NK-92 (cell line): ENCODE measurements around the gene TACC2.

ENCODE experiments used
- DNase-seq: peaks from one replicate; lab custom pipeline; 2025; ENCODE audit not compliant: unreplicated experiment; lab: John Stamatoyannopoulos, UW

TACC2 gene

DNA sequence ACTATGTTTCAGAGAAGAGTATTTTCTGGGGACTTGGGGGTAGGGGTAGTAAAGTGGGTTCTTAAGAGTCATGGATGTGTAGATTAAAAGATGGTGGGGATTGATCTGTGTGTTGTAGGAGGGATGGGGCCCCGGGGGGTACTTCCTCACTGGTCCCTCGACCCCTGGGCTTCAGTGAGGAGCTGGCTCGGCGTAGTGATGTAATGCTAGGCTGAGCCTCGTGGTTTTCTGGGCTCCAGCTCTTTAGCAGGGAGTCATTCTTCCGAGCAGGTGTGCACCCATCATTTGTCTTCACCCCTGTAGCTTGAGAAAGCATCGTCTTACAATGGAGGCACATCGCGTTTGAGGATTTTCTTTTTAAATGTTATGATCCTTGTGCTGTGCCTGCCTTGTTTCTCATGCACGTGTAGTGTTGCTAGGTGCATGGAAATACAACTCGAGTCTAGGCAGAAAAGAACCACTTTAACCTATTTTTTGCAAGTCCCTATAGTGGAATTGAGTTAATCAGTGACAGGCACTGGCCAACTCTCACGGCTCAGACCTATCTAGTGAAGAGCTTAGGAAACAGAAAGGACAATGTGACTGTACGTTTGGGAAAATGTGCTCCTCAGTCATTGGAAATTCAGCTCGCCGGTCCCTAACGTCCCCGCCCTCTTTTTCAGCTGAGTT, 176.0 kb downstream of the TACC2 start:
- DNase-seq = no peak

DNA sequence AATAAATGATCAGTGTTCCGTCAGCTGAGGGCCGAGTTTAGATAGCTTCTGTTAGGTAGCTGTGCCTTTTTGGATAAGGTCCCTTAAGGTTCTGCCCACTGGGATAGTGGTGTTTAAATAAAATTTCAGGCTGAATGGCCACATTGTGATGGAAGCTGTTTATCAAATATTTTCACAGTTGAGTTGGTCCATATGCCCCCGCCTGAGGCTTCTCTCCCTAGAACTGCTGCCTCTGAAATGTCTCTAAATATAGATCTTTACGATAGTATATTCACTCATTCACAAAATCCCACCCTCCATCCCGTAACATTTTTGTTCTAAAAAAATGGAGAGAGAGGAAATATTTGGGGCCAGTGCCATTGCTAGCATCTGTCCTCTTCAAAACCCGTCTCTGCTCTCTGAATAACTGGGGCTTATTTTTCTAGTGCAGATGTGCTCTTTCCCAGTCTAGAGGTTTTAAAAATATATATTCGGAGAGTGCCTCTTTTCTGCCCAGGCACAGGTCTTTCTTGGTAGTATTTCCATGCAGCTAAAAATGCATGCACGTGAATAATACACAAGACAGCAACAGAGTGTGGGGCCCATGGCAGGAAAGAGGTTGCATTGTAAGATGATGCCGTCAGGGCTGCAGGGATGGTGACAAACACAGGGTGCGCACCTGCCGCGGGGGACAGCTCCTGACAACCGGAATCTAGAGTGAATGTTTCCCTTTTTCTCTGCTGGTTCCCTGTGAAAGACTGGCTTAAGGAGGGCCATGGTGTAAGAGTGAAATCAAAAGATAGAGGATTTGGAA, 176.7 kb downstream of the TACC2 start:
- no peak for DNase-seq

DNA sequence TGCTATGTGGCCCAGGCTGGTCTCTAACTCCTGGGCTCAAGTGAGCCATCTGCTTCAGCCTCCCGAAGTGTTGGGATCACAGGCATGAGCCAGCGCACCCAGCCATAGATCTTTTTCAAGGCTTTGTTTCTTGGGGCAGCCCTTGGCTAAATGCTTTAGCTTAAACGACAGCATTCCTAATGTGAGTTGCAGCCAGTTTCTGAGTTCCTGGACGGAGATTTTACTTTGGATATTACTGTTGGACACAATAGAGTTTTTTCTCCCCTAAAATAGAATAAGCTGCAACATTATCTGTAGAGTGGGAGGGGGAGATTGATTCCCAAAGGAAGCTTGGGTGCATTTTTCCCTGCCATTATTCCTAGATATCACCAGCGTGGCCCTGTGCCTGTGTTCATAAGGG, 179.1 kb downstream of the TACC2 start:
- DNase-seq = no peak

DNA sequence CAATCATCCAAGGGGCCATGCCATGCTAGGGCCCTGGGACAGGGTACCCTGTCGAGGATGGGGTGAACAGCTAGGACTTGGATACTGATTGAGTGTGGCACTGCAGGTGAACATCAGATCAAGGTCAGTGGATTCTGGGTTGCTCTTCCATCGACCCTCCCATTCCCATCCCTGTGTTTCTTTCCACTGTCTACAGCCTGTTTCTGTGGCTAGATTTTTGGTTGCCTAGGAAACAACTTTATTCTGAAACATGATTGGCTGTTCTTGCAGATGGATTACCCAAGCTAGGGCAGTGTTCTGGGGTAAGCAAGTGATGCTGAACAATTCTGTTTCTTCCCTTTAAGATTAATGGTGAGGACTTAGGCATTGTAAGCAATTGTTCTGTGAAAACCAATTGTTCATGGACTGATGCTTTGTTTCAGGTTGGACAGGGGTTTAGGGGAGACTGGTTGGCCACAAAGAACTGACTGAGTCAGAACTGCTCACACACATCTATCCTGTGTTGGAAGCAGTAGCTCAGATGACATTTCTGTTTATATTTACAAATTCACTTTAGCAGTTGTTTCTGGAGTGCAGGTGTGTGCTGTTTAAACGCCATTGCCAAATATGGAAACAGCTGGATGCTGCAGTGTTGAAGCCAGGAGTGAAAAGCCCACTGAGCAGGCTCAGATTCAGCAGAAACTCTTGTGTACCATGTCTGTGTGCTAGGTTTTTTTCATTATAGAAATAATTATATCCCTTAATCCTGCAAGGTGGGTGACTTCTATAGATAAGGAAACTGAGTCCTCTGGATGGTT, 179.8 kb downstream of the TACC2 start:
- DNase-seq = no peak

DNA sequence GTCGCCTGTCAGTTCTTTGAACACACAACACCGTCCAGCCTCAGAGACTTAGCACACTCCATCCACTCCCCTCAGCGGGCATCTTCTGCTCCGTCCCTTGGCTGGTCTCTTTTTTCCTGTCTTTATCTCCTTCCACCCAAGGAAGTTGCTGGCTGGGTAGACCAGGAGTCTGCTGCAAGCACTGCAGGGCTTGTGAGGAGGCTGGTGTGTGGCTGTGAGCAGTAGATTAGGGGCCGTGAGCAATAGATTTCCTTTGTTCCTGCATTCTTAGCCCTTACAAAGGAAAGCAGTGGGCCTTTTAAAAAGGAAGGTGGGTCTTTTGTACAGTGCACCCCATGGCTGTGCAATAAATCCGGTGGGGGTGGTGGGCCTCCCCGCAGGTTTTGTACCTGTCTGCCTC, 181.8 kb downstream of the TACC2 start:
- DNase-seq = no peak

DNA sequence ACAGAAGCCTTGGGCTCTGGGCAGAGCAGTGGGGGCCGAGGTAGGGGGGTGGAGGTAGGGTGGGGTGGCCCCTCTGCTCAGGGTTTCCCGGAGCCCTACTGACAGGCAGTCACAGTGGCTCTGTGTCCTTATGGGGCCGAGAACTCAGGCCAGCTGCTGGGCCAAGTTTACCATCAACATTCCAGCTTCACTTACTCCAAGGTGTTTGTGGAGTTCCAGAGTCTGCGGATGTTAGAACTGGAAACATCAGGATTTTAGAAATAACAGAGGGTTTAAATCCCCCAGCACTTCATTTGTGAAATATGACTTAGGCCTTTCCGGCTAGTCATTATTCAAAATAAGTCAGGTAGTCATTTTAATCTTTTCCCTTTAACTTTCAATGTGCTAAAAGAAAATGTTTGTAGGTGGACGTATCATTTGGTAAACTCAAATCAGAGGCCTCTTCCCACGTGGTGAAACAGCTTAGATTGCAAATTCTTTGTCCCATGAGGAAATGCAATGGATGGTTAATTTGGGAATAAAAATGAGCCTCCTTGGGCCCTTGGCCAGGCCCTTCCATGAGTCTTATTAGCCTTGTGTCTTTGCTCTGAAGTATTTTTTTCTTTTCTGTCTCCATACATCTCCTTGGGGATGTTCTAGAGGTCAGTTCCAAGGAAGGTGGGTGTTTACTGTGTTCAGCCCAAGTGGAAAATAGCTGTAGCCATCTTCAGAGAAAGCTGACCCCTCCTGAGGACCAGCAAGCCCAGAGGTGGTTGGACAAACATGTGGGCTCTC, 182.5 kb downstream of the TACC2 start:
- no peak for DNase-seq

DNA sequence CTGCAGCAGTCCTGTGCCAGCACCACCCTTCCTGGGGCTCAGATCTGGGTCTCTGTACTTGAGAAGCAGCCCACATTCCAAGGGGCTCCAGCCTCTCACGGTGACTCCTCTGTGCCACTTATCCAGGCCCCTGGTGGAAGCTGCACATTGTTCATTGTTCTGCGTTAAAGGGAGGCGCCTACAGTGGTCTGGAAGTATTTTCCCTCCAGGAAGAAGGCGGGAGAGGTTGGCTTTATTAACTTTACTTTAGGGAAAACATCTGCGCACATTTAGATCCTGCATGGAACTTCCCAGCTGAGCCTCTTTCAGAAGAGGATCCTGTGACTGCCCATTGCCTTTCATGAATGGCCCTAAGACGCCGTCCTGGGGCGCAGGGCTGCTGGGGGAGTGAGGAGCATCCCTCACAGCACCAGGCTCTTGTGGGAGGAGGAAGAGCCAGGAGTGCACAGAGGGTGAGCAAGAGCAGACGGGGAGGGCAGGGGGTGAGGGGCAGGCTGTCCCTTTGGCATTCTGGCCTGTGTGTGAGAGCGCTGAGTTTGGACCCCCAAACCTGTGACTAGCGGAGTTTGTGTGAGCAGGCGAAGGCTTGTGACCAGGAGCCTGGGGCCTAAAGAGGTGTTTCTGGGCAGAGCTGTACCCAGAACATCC, 183.5 kb downstream of the TACC2 start:
- DNase-seq = no peak

DNA sequence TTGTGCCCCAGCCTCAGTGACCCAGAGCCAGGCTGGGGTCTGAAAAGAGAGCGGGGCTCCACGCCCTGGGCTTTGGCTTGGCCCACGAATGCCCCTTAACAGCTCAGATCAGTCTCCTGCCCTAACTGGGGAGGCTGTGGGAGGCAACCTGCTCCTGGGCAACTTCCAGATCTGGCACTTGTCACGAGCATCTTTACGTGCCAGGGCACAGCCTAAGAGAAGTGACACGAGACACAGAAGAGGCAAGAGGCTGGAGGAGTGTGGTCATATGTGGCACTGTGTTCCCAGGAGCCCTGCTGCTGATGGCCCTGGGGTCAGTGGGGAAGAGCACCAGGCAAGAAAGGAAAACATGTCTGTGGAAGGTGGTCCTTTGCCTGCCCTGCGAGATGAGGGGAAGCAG, 184.4 kb downstream of the TACC2 start:
- DNase-seq = no peak

DNA sequence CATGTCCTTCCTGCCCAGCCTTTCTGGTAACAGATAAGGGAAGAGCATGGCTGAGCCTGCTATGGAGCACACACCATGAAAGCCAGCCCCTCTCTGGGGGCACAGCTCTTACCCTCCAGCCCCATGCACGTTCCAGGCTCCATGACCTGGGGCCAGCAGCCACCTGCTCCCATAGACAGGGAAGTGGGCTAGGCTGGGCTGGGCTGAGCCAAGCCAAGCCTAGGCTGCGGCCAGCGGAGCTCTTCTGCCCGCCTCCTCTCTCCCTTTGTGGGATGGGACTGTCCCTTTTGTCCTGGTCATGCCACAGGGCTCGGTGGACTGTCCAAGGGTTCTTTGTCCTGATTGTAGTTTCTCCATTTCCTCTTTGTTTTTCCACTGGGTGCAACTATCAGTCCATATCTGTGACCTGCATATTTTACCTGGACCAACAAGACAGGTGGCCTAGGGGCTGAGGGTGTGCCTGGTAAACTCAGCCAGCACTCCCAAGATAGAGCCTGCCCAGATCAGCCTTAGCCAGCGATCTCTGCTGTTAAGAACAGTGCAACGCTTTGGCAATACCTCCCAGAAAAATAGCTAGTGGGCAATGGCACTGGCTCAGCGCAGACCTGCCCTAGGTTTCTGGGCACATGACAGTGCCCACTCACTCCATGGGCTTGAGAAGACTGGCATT, 184.9 kb downstream of the TACC2 start:
- no peak for DNase-seq

DNA sequence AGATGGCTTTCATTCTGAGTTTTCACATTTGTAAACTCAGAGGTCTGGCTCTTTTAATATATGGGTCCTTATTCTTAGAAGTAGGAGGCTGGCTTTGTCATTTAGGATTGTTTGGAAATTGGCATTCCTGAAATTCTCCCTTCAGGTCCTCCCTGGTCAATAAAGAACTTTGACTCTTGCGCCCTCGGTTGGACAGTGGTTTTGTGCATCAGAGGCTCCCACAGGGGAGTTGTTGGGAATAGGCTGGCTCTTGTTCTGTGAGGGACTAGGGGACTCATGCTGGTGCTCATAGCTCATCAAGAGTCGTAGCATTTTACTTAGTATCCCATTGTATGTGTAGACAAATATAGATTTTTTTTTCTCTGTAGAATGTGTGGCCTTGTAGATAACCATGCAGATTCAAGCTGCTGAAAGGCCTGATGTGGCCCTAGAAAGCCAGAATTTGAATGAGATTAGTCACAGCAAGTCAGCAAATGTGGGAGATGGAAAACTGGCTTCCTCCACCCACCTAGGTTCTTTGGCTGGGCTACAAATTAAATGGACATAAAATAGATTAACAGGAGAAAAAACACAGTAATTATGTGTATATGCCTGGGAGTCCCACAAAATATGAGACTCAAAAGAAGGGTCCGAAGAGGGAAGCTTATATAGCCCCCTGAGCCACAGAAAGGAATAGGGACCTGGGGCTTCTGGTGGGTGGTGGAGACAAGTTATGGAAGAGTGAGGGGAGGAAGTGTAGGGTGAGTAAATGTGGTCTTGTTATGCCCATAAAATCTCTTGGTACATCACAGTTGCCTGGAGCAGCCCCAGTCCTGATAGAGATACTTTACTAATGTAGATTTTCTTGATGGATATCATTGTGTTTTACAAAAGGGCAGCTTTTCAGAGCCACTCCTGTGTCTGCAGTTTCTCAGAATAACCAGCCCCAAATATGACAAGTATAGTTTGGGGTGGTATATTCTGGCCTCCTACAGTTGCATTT, 187.6 kb downstream of the TACC2 start:
- DNase-seq = no peak

DNA sequence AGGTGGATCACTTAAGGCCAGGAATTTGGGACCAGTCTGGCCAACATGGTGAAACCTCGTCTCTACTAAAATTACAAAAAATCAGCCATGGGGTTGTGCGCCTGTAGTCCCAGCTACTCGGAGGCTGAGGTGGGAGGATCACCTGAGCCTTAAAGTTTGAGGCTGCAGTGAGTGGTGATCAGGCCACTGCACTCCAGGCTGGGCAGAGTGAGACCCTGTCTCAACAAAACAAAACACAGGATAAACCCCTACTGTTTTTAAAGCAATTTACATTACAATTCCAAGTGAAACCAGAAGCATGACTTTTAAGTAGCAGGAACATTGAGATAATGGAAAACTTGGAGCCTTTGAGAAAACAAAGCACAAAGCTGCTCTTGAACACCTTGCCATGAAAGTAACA, 189.7 kb downstream of the TACC2 start:
- DNase-seq = no peak

DNA sequence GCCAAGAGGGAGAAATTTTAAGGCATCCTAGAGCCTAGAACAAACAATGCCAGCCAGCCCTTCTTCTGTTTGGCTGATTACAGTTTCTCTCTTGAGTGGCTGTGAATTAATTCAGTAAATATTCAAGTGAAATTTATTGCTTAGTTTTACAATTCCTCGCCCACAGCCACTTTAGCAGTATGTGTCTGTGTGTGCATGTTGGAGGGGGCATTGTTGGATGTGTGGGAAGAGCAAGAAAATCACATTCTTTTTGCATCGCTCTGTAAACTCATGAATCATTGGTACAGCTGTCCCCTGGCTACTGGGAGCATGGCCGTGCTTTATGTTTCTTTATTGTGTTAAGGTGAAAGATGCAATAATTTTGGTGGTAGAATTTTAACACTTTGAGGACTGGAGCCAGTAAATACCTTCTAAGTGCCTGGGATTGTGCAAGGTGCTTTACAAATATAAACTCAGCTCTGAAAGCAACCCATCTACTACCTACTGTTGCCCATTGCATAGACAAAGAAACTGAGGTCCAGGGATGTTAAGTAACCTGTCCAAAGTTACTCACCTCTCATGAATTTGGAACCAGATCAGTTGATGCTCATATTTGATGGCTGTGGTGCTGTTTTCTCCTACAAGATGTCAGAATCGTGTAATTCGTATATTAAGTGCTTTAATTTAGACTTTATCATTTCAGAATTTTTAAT, 192.2 kb downstream of the TACC2 start:
- no peak for DNase-seq

DNA sequence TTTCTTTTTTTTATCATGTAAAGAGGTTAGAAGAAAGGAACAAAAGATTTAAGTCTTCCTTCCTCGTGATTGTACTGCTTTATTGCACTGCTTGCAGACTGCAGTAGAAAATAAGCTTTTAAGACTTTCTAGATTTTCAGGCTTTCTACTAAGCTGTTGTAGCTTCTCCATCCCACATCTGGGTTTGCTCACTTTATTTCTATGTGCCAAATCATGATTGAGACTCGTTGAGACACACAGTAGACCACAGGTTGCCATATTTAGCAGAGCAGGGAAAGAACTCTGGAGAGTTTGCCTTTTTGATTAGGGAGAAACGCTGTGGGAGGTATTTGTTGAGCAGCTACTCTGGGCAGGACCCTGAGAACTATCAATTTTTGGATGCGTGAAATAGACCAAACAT, 192.9 kb downstream of the TACC2 start:
- no peak for DNase-seq

DNA sequence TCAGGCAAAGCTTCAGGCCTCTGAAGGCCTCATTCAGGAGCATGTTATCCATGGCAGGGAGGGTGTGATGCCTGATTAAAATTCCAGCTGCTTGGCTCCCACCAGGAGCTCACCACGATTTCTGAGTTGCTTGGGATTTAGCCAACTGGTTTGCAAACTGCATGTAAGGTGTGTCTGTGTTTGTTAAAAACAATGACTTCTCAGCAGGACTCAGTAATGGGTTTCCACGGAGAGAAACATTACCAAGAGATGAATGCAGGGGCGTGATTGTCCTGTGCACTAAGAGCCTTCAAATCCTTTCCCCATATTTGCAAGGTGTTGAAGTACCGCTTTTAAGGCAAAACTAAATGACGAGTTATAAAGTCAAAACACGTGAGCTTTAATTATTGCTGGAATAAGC, 193.3 kb downstream of the TACC2 start:
- no peak for DNase-seq

DNA sequence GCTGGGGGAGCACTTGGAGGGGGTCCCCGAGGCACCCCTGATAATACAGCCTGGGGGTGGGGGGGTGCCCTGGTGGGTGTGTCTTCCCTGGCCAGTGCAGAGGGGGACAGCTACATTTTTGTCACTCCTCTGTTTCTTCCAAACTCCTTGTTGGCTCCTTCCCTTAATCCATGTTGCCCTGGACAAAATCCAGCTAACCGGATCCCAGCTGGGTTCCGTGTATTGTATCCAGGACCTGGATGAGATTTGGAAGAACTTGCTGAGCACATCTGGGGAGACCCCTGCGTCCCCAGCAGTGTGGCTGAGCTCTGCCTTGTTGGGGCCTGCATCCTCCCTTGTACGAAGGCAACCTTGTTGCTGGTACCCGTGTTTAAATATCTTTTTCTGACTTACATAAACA, 195.3 kb downstream of the TACC2 start:
- no peak for DNase-seq

DNA sequence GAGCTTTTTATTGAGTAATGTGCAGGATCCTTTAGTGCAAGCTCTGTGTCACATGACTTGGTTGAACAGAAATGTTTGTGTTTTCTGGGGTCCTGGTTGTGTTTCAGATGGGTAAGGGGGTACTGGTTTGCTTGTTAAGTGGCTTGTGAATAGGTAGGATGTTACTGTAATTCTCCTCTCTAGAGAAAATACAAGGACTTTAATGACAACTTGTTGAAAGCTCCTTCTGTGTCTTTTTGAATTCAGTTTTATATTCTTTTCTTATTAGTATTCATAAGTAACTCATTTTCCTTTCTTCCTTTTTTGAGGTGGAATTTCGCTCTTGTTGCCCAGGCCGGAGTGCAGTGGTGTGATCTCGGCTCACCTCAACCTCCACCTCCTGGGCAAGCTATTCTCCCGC, 196.7 kb downstream of the TACC2 start:
- no peak for DNase-seq

DNA sequence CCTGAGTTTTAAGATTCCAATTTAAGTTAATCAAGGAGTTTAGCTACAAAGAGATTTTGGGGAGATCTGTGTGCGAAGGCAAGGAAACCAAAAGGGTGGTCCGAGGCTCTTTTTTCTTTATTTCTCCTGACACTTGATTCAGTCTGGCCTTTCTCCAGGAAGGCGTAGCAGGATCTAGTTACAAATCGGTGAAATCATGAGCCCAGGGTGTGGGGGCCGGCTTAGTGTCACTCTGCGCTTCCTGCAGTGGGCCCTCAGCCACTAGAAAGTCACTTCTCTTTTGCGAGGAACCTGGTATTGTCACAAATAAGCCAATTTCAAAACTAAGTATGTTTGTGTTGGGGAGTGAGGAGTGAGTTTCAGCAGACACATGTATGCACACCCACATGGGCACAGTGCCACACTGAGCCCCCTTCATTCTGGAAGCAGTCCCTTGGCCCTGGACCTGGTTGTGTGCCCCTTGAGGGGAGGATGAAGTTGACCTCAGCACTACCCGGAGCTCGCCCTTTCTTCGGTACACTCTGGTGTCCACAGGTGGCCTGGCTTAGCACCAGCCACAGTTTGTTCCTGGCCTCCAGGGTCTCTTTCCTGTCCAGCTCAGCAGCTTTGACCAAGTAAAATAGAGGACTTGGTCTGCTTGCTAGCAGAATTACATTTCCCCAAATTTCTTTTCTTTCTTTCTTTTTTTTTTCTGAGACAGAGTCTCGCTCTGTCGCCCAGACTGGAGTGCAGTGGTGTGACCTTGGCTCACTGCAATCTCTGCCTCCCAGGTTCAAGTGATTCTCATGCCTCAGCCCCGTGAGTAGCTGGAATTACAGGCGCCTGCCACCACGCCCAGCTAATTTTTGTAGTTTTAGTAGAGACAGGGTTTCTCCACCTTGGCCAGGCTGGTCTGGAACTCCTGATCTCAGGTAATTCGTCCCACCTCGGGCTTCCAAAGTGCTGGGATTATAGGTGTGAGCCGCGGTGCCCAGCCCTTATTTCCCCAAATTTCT, 198.2 kb downstream of the TACC2 start:
- no peak for DNase-seq
